H9 (cell line): ENCODE results near the gene SOX1. TPM values are rescaled to one million over a fixed set of nuclear protein-coding genes. Genes with fewer than 3 reads are reported as not detected.

ENCODE experiments used
- DNase-seq: peaks from one replicate; pipeline ENCODE4 v3.0.0-alpha.2; 2017
- H2AFZ ChIP-seq: one replicate; pipeline ENCODE4 v1.6.1; 2013; ENCODE audit warnings: mild to moderate bottlenecking, low read length, control low read depth, moderate library complexity
- H2AK5ac ChIP-seq: 2 replicates; pipeline ENCODE4 v1.6.1; 2013; ENCODE audit warnings: low read length, control low read depth, mixed read lengths; ENCODE audit not compliant: insufficient read length
- H2BK120ac ChIP-seq: one replicate; pipeline ENCODE4 v1.6.1; 2013; ENCODE audit warnings: low read depth, mild to moderate bottlenecking, low read length, control low read depth, inconsistent platforms; ENCODE audit not compliant: poor library complexity, severe bottlenecking
- H2BK12ac ChIP-seq: 2 replicates; pipeline ENCODE4 v1.6.1; 2013; ENCODE audit warnings: low read length, control low read depth, mixed read lengths, low read depth; ENCODE audit not compliant: insufficient read length
- H2BK15ac ChIP-seq: 2 replicates; pipeline ENCODE4 v1.6.1; 2013; ENCODE audit warnings: low read depth, low read length, control low read depth
- H2BK20ac ChIP-seq: one replicate; pipeline ENCODE4 v1.6.1; 2013; ENCODE audit warnings: low read depth, mild to moderate bottlenecking, low read length, control low read depth, inconsistent platforms; ENCODE audit not compliant: poor library complexity, severe bottlenecking
- H2BK5ac ChIP-seq: 2 replicates; pipeline ENCODE4 v1.6.1; 2013; ENCODE audit warnings: low read length, control low read depth, mixed read lengths; ENCODE audit not compliant: insufficient read length
- H3K14ac ChIP-seq: 2 replicates; pipeline ENCODE4 v1.6.1; 2013; ENCODE audit warnings: low read length, control low read depth; ENCODE audit not compliant: insufficient read depth
- H3K18ac ChIP-seq: 2 replicates; pipeline ENCODE4 v1.6.1; 2013; ENCODE audit warnings: low read depth, mild to moderate bottlenecking, mixed read lengths, low read length, control low read depth; ENCODE audit not compliant: insufficient read length
- H3K23ac ChIP-seq: 2 replicates; pipeline ENCODE4 v1.6.1; 2013; ENCODE audit warnings: low read length, control low read depth, mixed read lengths, low read depth; ENCODE audit not compliant: insufficient read length
- H3K23me2 ChIP-seq: 2 replicates; pipeline ENCODE4 v1.6.1; 2013; ENCODE audit warnings: low read depth, mild to moderate bottlenecking, mixed read lengths, low read length, control low read depth; ENCODE audit not compliant: insufficient read length, poor library complexity, severe bottlenecking
- H3K27ac ChIP-seq: 2 replicates; pipeline ENCODE4 v1.5.1; 2013; ENCODE audit warnings: low read length, control low read depth, mixed read lengths, low read depth; ENCODE audit not compliant: insufficient read length
- H3K27me3 ChIP-seq: 2 replicates; pipeline ENCODE4 v1.6.1; 2013; ENCODE audit warnings: low read length, control low read depth, inconsistent platforms; ENCODE audit not compliant: insufficient read depth
- H3K4ac ChIP-seq: 2 replicates; pipeline ENCODE4 v1.6.1; 2013; ENCODE audit warnings: low read depth, mild to moderate bottlenecking, control low read depth, inconsistent platforms, low read length, moderate library complexity
- H3K4me1 ChIP-seq: 2 replicates; pipeline ENCODE4 v1.6.1; 2013; ENCODE audit warnings: low read length, control low read depth, inconsistent platforms; ENCODE audit not compliant: insufficient read depth
- H3K4me2 ChIP-seq: 2 replicates; pipeline ENCODE4 v1.6.1; 2013; ENCODE audit warnings: low read length, control low read depth, mixed read lengths; ENCODE audit not compliant: insufficient read length, insufficient read depth
- H3K56ac ChIP-seq: 2 replicates; pipeline ENCODE4 v1.6.1; 2013; ENCODE audit warnings: low read depth, mild to moderate bottlenecking, mixed read lengths, low read length, control low read depth; ENCODE audit not compliant: insufficient read length
- H3K79me1 ChIP-seq: 2 replicates; pipeline ENCODE4 v1.6.1; 2013; ENCODE audit warnings: low read depth, mild to moderate bottlenecking, moderate library complexity, low read length, control low read depth, inconsistent platforms; ENCODE audit not compliant: insufficient read depth, poor library complexity, severe bottlenecking
- H3K79me2 ChIP-seq: 2 replicates; pipeline ENCODE4 v1.6.1; 2013; ENCODE audit warnings: low read length, control low read depth, inconsistent platforms; ENCODE audit not compliant: insufficient read depth
- H3K9ac ChIP-seq: 2 replicates; pipeline ENCODE4 v1.6.1; 2013; ENCODE audit warnings: low read length, control low read depth, mixed read lengths; ENCODE audit not compliant: insufficient read length; ENCODE audit errors: extremely low read depth
- H3K9me3 ChIP-seq: one replicate; pipeline ENCODE4 v1.6.1; 2013; ENCODE audit warnings: low read depth, low read length, inconsistent platforms; ENCODE audit not compliant: control insufficient read depth
- H3T11ph ChIP-seq: one replicate; pipeline ENCODE4 v1.6.1; 2013; ENCODE audit warnings: mild to moderate bottlenecking, low read length, control low read depth, inconsistent platforms
- H4K20me1 ChIP-seq: one replicate; pipeline ENCODE4 v1.6.1; 2013; ENCODE audit not compliant: control insufficient read depth, insufficient read length, insufficient read depth
- H4K5ac ChIP-seq: 2 replicates; pipeline ENCODE4 v1.6.1; 2013; ENCODE audit warnings: low read depth, mild to moderate bottlenecking, mixed read lengths, low read length, control low read depth; ENCODE audit not compliant: insufficient read length
- H4K8ac ChIP-seq: replicated peaks from 2 replicates; pipeline ENCODE4 v1.6.1; 2013; ENCODE audit warnings: low read length, control low read depth, mixed read lengths, low read depth; ENCODE audit not compliant: insufficient read length
- H4K91ac ChIP-seq: 2 replicates; pipeline ENCODE4 v1.6.1; 2013; ENCODE audit warnings: low read depth, mild to moderate bottlenecking, moderate library complexity, mixed read lengths, low read length, control low read depth; ENCODE audit not compliant: insufficient read length
- H3K27ac Mint-ChIP-seq, 3 experiments: 2 replicates in 2 of 3; 3 replicates in 1 of 3; pipeline ENCODE4 v1.8.0; 2020 to 2021; ENCODE audit warnings: mixed read lengths in 3 of 3, mild to moderate bottlenecking in 1 of 3, moderate library complexity in 1 of 3
- H3K27me3 Mint-ChIP-seq: 2 replicates; pipeline ENCODE4 v1.8.0; 2021; ENCODE audit warnings: low read depth, mild to moderate bottlenecking, moderate library complexity, mixed read lengths
- H3K36me3 Mint-ChIP-seq, 3 experiments: 2 replicates in 2 of 3; 3 replicates in 1 of 3; pipeline ENCODE4 v1.8.0; 2020 to 2021; ENCODE audit warnings: low read depth in 3 of 3, mixed read lengths in 3 of 3; ENCODE audit not compliant: insufficient read depth in 1 of 3
- H3K4me1 Mint-ChIP-seq, 2 experiments: 2 replicates each; pipeline ENCODE4 v1.8.0; 2020; ENCODE audit warnings: mixed read lengths in 2 of 2
- H3K4me3 Mint-ChIP-seq, 2 experiments: 2 replicates in 1 of 2; 3 replicates in 1 of 2; pipeline ENCODE4 v1.8.0; 2020 to 2021; ENCODE audit warnings: mild to moderate bottlenecking in 2 of 2, mixed read lengths in 2 of 2, moderate library complexity in 1 of 2
- H3K9me3 Mint-ChIP-seq, 2 experiments: 2 replicates in 1 of 2; 3 replicates in 1 of 2; pipeline ENCODE4 v1.8.0; 2020; ENCODE audit warnings: mild to moderate bottlenecking in 2 of 2, mixed read lengths in 2 of 2, moderate library complexity in 1 of 2
- WGBS: extraction: QIAGEN DNeasy Blood & Tissue Kit; methylation state at CpG from one replicate; pipeline ENCODE4 v1.1.7; 2013; ENCODE audit warnings: missing lambda C conversion rate, low lambda C conversion rate, mixed read lengths; ENCODE audit not compliant: insufficient read length; ENCODE audit errors: extremely low coverage; 5-methylcytosine and 5-hydroxymethylcytosine counted together
- total RNA-seq: library from RNA; stranded (reverse); gene quantifications from 2 replicates; pipeline ENCODE4 v1.2.1, GENCODE V29; 2021
- TF ChIP-seq, protein P1 (sequence below): fragments of 200-600 bp; sonication (generic); conservative IDR thresholded peaks from 3 replicates; pipeline ENCODE4 v1.8.0; 2021; ENCODE audit warnings: antibody characterized with exemption, mild to moderate bottlenecking

Gene SOX1
- total RNA-seq, 1 experiment from 2014 or later, result 0.17 TPM

DNA sequence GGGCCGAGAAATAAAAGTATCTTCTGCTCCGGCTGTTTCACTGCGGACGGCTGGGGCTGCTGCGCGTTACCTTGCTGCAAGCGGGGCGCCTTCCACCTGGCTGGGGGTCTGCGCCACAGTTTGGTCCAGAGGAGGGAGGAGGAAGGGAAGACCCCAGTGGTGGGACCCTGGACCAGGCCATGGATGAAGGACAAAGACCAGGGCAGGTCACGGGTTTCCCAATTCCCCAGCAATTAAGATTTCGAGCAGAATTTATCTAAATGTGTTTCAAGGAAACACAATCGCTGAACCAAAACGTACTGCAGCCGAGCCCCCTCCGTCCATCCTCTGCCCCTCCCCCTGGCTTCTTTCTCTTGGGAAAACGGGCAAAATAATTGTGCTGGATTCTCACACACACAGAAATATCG is 2.9 kb downstream of the SOX1 start:
- TF ChIP-seq, protein P1, sequence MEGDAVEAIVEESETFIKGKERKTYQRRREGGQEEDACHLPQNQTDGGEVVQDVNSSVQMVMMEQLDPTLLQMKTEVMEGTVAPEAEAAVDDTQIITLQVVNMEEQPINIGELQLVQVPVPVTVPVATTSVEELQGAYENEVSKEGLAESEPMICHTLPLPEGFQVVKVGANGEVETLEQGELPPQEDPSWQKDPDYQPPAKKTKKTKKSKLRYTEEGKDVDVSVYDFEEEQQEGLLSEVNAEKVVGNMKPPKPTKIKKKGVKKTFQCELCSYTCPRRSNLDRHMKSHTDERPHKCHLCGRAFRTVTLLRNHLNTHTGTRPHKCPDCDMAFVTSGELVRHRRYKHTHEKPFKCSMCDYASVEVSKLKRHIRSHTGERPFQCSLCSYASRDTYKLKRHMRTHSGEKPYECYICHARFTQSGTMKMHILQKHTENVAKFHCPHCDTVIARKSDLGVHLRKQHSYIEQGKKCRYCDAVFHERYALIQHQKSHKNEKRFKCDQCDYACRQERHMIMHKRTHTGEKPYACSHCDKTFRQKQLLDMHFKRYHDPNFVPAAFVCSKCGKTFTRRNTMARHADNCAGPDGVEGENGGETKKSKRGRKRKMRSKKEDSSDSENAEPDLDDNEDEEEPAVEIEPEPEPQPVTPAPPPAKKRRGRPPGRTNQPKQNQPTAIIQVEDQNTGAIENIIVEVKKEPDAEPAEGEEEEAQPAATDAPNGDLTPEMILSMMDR, result no peak
- Histone ChIP-seq H3K23ac (no peak overlapping the region), H3K9me3 (no peaks in the 10 kb centered on the region), H3K4me1 (no peaks in the 10 kb centered on the region), H2AK5ac (no peak overlapping the region), H3K27ac (no peak overlapping the region), H3T11ph (no peak overlapping the region), H3K27me3 (peaks cover 60% of the 10 kb centered on the region), H2AFZ (no peak overlapping the region), H4K5ac (no peak overlapping the region), H3K14ac (no peak overlapping the region), H3K18ac (no peak overlapping the region), H2BK120ac (no peak overlapping the region), H4K8ac (no peak overlapping the region), H3K56ac (no peak overlapping the region), H3K9ac (no peak overlapping the region), H2BK15ac (no peak overlapping the region), H2BK20ac (no peak overlapping the region), H2BK12ac (no peak overlapping the region), H3K4me2 (no peak overlapping the region), H3K4ac (no peak overlapping the region), H3K79me1 (no peaks in the 10 kb centered on the region), H4K20me1 (no peaks in the 10 kb centered on the region), H3K79me2 (no peaks in the 10 kb centered on the region), H2BK5ac (no peak overlapping the region), H3K23me2 (peaks cover 10% of the 10 kb centered on the region), H4K91ac (no peak overlapping the region)
- H3K4me3 Mint-ChIP-seq, result peak overlapping the region in 1 of 2 experiments; percentile 33; a peak in 2 of 5 replicates
- peaks cover 80% of the 10 kb centered on the region for H3K27me3 Mint-ChIP-seq
- no CpG with 5 or more reads among the region's 17 CpGs for WGBS
- H3K27ac Mint-ChIP-seq, result no peak overlapping the region
- peaks cover 33 to 46% of the 10 kb centered on the region in 2 experiments for H3K4me1 Mint-ChIP-seq
- H3K36me3 Mint-ChIP-seq, result no peaks in the 10 kb centered on the region
- no peak for DNase-seq
- peaks cover 4 to 9% of the 10 kb centered on the region in 2 experiments; a peak in 3 of 5 replicates for H3K9me3 Mint-ChIP-seq
